ENCODE data around the gene GTF2A2. TPM values are rescaled to one million over a fixed set of nuclear protein-coding genes. Genes with fewer than 3 reads are reported as not detected.
"Not testable (repeated sequence)": the region's sequence is repeated elsewhere in the genome, so short reads cannot be mapped to it uniquely, and the experiment has no call there.

The GTF2A2 gene, protein sequence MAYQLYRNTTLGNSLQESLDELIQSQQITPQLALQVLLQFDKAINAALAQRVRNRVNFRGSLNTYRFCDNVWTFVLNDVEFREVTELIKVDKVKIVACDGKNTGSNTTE
- total RNA-seq, result 10 to 100 TPM in 3 of 4 donors, 1 to 10 TPM in 1; 7.7 to 26.5 (median 15.4) TPM

DNA sequence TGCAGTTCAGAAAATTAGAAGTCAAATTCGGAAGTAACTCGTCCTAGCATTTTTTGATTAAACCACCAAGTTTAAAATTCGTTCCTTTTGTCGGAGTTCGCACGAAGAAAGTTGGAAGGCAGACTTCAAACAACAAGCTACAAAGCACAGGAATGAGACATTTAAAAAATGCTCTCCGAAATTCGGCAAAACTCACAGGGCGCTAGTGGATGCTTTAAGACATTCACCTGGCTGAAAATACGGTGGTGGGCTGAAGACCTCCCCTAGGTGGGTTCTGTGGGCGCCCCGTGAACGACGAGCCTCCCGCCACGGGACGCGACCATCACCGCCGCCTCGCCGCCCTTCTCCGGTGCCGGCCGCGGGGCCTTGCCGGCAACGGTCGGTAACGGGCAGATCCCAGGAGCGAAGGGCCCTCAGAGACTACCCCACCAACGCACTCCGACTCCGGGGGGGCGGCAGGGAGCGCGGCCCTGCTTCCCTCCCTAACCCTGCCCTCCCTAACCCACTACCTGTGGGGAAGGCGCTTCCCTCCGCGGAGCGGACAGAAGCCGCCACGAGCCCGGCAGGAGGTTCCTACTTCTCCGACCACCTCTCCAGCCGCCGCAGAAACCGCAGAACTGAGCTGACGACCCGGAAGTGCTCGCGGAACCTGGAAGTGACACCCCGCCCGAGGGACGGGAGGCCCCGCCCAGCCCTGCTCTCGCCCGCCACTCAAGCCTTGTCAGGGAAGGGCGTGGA, at the start of gene GTF2A2:
TSS of gene GTF2A2 (minus strand) at position 619 of the 738 bp plus-strand sequence. CDS start 5,238 bp downstream, outside the sequence.
- TF ChIP-seq POLR2A (IDR thresholded peaks at IDR 0.05), result peak in 1 of 2 donors; percentile 75
- TF ChIP-seq POLR2AphosphoS5 (IDR thresholded peaks at IDR 0.05), result peak in 1 of 3 donors; percentile 78
- no peak for TF ChIP-seq EP300 (IDR thresholded peaks at IDR 0.05)
- TF ChIP-seq, protein P1, sequence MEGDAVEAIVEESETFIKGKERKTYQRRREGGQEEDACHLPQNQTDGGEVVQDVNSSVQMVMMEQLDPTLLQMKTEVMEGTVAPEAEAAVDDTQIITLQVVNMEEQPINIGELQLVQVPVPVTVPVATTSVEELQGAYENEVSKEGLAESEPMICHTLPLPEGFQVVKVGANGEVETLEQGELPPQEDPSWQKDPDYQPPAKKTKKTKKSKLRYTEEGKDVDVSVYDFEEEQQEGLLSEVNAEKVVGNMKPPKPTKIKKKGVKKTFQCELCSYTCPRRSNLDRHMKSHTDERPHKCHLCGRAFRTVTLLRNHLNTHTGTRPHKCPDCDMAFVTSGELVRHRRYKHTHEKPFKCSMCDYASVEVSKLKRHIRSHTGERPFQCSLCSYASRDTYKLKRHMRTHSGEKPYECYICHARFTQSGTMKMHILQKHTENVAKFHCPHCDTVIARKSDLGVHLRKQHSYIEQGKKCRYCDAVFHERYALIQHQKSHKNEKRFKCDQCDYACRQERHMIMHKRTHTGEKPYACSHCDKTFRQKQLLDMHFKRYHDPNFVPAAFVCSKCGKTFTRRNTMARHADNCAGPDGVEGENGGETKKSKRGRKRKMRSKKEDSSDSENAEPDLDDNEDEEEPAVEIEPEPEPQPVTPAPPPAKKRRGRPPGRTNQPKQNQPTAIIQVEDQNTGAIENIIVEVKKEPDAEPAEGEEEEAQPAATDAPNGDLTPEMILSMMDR (IDR thresholded peaks at IDR 0.05), result no peak
- under 1% methylated on average over 41 of the region's 59 CpGs for WGBS
- Histone ChIP-seq H3K36me3 (peaks cover 4% of the 10 kb centered on the region), H3K27me3 (no peaks in the 10 kb centered on the region), H3K9me3 (no peaks in the 10 kb centered on the region), H3K4me1 (peaks cover 20% of the 10 kb centered on the region), H3K27ac (peak within 1 kb of the TSS; percentile 83), H3K4me3 (peak within 1 kb of the TSS; percentile 82)
- peak; percentile 95 to 96 for DNase-seq (ENCODE audit: low spot score in 2 of 2)

DNA sequence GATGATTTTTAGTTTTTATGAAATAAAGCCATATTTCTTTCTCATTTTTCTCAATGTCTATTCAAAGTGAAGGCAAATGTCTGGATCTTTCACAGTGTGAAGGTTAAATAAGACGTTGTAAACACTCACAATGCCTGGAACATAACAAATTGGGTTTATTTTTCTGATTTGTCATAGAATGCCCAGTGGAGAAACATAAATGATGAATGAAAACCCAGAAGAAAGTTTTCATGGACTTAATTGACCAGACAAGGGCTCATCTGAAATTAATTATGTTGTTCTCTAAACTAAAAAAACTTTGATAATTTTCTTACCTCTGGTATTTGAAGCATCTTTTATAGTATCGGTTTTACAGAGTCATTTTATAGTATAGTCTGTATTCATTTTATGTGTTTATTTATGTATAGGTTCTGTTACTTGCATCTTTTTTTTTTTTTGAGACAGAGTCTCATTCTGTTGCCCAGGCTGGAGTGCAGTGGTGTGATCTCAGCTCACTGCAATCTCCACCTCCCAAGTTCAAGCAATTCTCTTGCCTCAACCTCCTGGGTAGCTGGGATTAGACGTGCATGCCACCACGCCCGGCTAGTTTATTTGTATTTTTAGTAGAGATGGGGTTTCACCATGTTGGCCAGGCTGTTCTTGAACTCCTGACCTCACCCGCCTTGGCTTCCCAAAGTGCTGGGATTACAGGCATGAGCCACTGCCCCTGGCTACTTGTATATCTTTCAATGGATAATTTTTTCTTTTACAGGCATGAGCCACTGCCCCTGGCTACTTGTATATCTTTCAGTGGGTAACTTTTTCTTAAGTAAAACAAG, 46.9 kb upstream of the GTF2A2 start:
- H3K27me3 ChIP-seq, result no peaks in the 10 kb centered on the region
- no peak overlapping the region for H3K4me3 ChIP-seq
- no peaks in the 10 kb centered on the region for H3K4me1 ChIP-seq
- peaks cover 3% of the 10 kb centered on the region for H3K9me3 ChIP-seq
- no peak overlapping the region for H3K27ac ChIP-seq
- DNase-seq (ENCODE audit: low spot score in 2 of 2), result no peak
- TF ChIP-seq POLR2AphosphoS5 (IDR thresholded peaks at IDR 0.05) (no peak), POLR2A (IDR thresholded peaks at IDR 0.05) (no peak), EP300 (IDR thresholded peaks at IDR 0.05) (no peak)
- TF ChIP-seq, protein P1 (IDR thresholded peaks at IDR 0.05), result no peak
- 65% methylated on average over 6 of the region's 6 CpGs for WGBS
- no peaks in the 10 kb centered on the region for H3K36me3 ChIP-seq

DNA sequence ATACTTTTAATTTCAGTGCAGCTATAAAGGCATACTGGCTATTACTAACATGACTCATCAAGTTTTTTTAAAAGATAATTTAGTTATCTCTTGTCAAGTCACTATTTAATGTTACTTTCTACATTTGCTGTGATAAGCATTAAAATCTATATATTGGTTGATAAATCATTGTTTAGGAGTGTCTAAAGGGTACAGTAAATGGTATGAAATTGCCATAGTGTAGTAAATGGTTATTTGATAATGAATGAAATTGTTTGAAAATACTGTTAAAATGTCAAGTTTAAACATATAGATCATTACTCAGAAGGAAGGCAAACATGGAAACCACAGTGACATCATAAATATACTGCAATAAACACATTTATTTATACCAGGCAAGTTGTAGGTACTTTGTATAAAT, 45.0 kb upstream of the GTF2A2 start:
- no peak for TF ChIP-seq EP300 (IDR thresholded peaks at IDR 0.05)
- TF ChIP-seq, protein P1 (IDR thresholded peaks at IDR 0.05), result no peak
- H3K36me3 ChIP-seq, result no peaks in the 10 kb centered on the region
- DNase-seq (ENCODE audit: low spot score in 2 of 2), result no peak
- no peak overlapping the region for H3K27ac ChIP-seq
- H3K4me3 ChIP-seq, result no peak overlapping the region
- no peaks in the 10 kb centered on the region for H3K4me1 ChIP-seq
- H3K27me3 ChIP-seq, result no peaks in the 10 kb centered on the region
- no peaks in the 10 kb centered on the region for H3K9me3 ChIP-seq

DNA sequence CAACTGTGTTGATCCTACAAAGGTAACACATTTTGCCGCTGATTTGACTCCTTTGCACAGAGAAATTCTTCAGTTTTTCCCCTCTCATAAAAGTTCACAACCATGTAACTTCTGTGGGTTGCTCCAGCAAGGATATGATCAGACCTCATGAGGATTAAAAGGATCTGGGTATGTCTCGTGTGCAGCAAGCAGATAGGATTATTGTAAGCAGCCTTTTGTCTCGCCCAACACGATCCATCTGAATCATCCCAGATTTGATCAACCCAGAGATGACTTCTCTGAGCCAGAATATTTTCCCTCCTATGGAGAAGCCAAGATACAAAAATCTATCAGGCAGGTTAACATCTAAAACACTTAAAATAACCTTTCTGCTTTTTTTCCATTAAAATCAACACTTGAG, 44.6 kb upstream of the GTF2A2 start:
- Histone ChIP-seq H3K27ac (no peak overlapping the region), H3K4me3 (no peak overlapping the region), H3K4me1 (no peaks in the 10 kb centered on the region), H3K36me3 (no peaks in the 10 kb centered on the region), H3K9me3 (no peaks in the 10 kb centered on the region), H3K27me3 (no peaks in the 10 kb centered on the region)
- TF ChIP-seq POLR2AphosphoS5 (IDR thresholded peaks at IDR 0.05), result no peak
- WGBS, result 58% methylated on average over 4 of the region's 4 CpGs
- no peak for DNase-seq (ENCODE audit: low spot score in 2 of 2)

DNA sequence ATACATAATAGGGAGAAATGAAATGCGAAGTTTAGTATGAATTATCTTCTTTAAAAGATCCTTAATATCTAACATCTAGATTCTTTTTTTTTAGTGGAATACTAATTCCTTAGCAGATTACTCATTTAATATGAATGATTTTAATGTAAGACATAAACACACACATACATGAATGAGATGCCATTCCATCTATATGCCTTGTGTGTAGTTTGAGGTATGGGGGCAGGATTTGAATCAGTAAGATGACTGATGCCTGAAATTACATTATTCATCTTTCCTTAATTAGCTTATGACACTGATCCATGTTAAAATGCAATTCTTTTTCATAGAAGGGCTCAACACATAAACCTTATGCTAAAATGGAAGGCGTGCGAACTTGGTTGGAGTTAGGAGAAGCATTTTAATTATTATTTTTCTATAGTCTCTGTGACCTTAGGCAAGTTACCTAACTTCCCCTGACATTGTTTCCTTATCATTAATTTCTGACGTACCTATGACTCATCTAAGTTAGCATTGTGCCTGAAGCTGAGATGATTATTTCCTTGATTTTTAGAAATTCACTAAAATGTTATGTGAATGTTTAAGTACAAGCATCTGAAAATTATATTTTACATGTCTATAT, 42.6 kb upstream of the GTF2A2 start:
- WGBS, result 43% methylated on average over 4 of the region's 4 CpGs
- no peak for DNase-seq (ENCODE audit: low spot score in 2 of 2)
- Histone ChIP-seq H3K9me3 (no peaks in the 10 kb centered on the region), H3K27me3 (no peaks in the 10 kb centered on the region), H3K27ac (no peak overlapping the region), H3K4me3 (no peak overlapping the region), H3K36me3 (no peaks in the 10 kb centered on the region), H3K4me1 (no peaks in the 10 kb centered on the region)
- TF ChIP-seq, protein P1 (IDR thresholded peaks at IDR 0.05), result no peak
- no peak for TF ChIP-seq POLR2AphosphoS5 (IDR thresholded peaks at IDR 0.05)
- no peak for TF ChIP-seq POLR2A (IDR thresholded peaks at IDR 0.05)
- no peak for TF ChIP-seq EP300 (IDR thresholded peaks at IDR 0.05)

DNA sequence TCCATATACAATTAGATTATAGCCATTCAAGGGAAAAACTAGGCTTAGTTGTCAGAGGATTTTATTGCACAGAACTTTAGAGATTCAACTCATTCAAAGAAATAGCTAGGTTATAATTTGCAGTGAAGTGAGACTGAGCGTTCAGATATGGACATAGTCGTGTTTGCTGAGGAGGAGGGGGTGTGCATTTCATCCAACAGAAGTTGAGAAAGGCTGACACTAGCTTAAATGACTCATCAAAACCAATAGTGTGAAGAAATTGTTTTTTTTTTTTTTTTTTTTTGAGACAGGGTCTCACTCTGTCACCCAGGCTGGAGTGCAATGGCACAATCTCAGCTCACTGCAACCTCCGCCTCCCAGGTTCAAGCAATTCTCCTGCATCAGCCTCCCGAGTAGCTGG, 40.8 kb upstream of the GTF2A2 start:
- not testable (repeated sequence) for H3K27ac ChIP-seq; H3K4me3 ChIP-seq; DNase-seq (ENCODE audit: low spot score in 2 of 2); H3K27me3 ChIP-seq; H3K36me3 ChIP-seq; H3K9me3 ChIP-seq; H3K4me1 ChIP-seq
- WGBS, result 73% methylated on average over 4 of the region's 4 CpGs
